Right ventricle myocardium inferior (tissue), 1 donor: ENCODE measurements around the gene L3MBTL3. TPM values are rescaled to one million over a fixed set of nuclear protein-coding genes. Genes with fewer than 3 reads are reported as not detected.
"Not testable (repeated sequence)": the region's sequence is repeated elsewhere in the genome, so short reads cannot be mapped to it uniquely, and the experiment has no call there.

Experiments
- ATAC-seq: fragments of 200-7000 bp; cut with Tn5 transposase; one replicate; pipeline ENCODE4 v1.9.1; 2020; ENCODE audit warnings: mild to moderate bottlenecking, moderate library complexity
- DNase-seq: peaks from one replicate; pipeline ENCODE4 v3.0.0; 2021; ENCODE audit errors: missing footprints
- intact Hi-C: fragments of 100-400 bp; cut with DNase I; formaldehyde crosslinking; loops from one replicate; pipeline ENCODE4 v1.11.0; 2022
- total RNA-seq: library from RNA; stranded (reverse); fragmentation: NEBNext Ultra II Directional; extraction: Animal tissue kit (Norgen Biotek cat#: 25700); gene quantifications from one replicate; pipeline ENCODE4 v1.2.1, GENCODE V29; 2021
- donor health status: DM: no; HTN: yes; CAD: no; lungs with severe emphysema.

L3MBTL3 gene
- total RNA-seq, 1 donor from 2014 or later, result 3.9 TPM

- intact Hi-C loops, result no loop called here
- DNase-seq, result no peak
- ATAC-seq, result no peak
Measured at GRCh38 chr6:130158548-130158947, 140.2 kb downstream of the L3MBTL3 start.

- no peak for ATAC-seq
- intact Hi-C loops, result no loop called here
- DNase-seq, result no peak
Measured at GRCh38 chr6:130159956-130160355, 141.6 kb downstream of the L3MBTL3 start.

- ATAC-seq, result peak; percentile 63
- intact Hi-C loops, result no loop called here
- DNase-seq, result no peak
Measured at GRCh38 chr6:130161683-130162404, 143.5 kb downstream of the L3MBTL3 start.

- DNase-seq (no peak), ATAC-seq (no peak)
- intact Hi-C loops, result no loop called here
Measured at GRCh38 chr6:130162421-130162820, 144.0 kb downstream of the L3MBTL3 start.

GRCh38 chr6:130163266-130163665 is 144.9 kb downstream of the L3MBTL3 start:
- intact Hi-C loops, result no loop called here

GRCh38 chr6:130164251-130164650 is 145.9 kb downstream of the L3MBTL3 start:
- DNase-seq (no peak), ATAC-seq (no peak)
- intact Hi-C loops, result no loop called here

More at GRCh38 chr6:130163266-130163665, 144.9 kb downstream of the L3MBTL3 start:
- DNase-seq, result no peak
- no peak for ATAC-seq

GRCh38 chr6:130167655-130168054 is 149.3 kb downstream of the L3MBTL3 start:
- ATAC-seq (no peak), DNase-seq (no peak)
- intact Hi-C loops, result no loop called here

- ATAC-seq, intact Hi-C loops, DNase-seq: not testable (repeated sequence)
Measured at GRCh38 chr6:130170160-130170559, 151.8 kb downstream of the L3MBTL3 start.

- DNase-seq, intact Hi-C loops, ATAC-seq: not testable (repeated sequence)
Measured at GRCh38 chr6:130173377-130174004, 155.1 kb downstream of the L3MBTL3 start.

GRCh38 chr6:130176378-130176777 is 158.0 kb downstream of the L3MBTL3 start:
- DNase-seq (no peak), ATAC-seq (no peak)
- intact Hi-C loops, result no loop called here

GRCh38 chr6:130178692-130179091 is 160.3 kb downstream of the L3MBTL3 start:
- DNase-seq (no peak), ATAC-seq (no peak)
- intact Hi-C loops, result no loop called here

GRCh38 chr6:130182466-130182865 is 164.1 kb downstream of the L3MBTL3 start:
- intact Hi-C loops, result no loop called here
- ATAC-seq (no peak), DNase-seq (no peak)

- ATAC-seq (no peak), DNase-seq (no peak)
- intact Hi-C loops, result no loop called here
Measured at GRCh38 chr6:130183271-130184222, 165.2 kb downstream of the L3MBTL3 start.

GRCh38 chr6:130185658-130186057 is 167.3 kb downstream of the L3MBTL3 start:
- intact Hi-C loops, result no loop called here
- DNase-seq (no peak), ATAC-seq (no peak)

GRCh38 chr6:130187335-130188206 is 169.2 kb downstream of the L3MBTL3 start:
- DNase-seq (no peak), ATAC-seq (no peak)
- intact Hi-C loops, result no loop called here

- intact Hi-C loops, result no loop called here
- DNase-seq, result no peak
- no peak for ATAC-seq
Measured at GRCh38 chr6:130188207-130188899, 170.0 kb downstream of the L3MBTL3 start.

GRCh38 chr6:130189531-130190397 is 171.4 kb downstream of the L3MBTL3 start:
- intact Hi-C loops, result no loop called here
- ATAC-seq (peak; percentile 79), DNase-seq (no peak)
